Measurements from ENCODE around the gene MAGEA4. TPM values are rescaled to one million over a fixed set of nuclear protein-coding genes. Genes with fewer than 3 reads are reported as not detected.

The MAGEA4 gene
- total and polyA plus RNA-seq, 2 donors (not counting 1 experiment from before 2014, with no cell fraction given) = not detected

DNA sequence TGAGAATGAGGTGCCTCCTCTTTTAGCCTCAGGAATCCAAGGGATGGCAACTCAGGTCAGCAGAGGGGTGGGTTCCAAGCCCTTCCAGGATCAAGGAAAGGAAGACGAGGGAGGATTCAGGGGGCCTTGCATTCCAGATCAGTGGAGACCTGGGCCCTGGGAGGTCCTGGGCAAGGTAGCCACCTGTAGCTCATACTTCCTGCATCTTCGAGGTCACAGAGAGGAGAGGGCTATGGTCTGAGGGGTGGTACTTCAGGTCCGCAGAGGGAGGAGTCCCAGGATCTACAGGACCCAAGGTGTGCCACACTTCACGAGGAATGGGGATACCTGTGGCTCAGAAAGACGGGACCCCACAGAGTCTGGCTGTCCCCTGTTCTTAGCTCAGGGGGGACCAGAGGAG lies 9.2 kb downstream of the MAGEA4 start:
- H3K4me1 Mint-ChIP-seq = no peaks in the 10 kb centered on the region
- Histone ChIP-seq H4K20me1 (ENCODE audit: control insufficient read depth, insufficient read depth, low read length, poor library complexity, severe bottlenecking) (no peaks in the 10 kb centered on the region), H2AFZ (ENCODE audit: insufficient read depth, low read depth, low read length, poor library complexity, severe bottlenecking) (no peak overlapping the region), H3K27me3 (replicated peaks in 1 of 4; ENCODE audit: control extremely low read depth in 1 of 4, control insufficient read depth in 3 of 4, insufficient read depth in 4 of 4, low read length in 3 of 4) (no peaks in the 10 kb centered on the region), H3K9me3 (ENCODE audit: control extremely low read depth in 1 of 3, control insufficient read depth in 2 of 3, insufficient read depth in 1 of 3, low read length in 2 of 3) (no peaks in the 10 kb centered on the region), H3K9ac (ENCODE audit: low read length) (no peak overlapping the region), H3K4me2 (replicated peaks; ENCODE audit: low read depth, low read length, poor library complexity, severe bottlenecking) (no peak overlapping the region), H3K36me3 (replicated peaks in 1 of 2; ENCODE audit: control extremely low read depth in 1 of 2, control insufficient read depth in 1 of 2, extremely low read depth in 1 of 2, insufficient read depth in 2 of 2, low read length in 1 of 2) (no peaks in the 10 kb centered on the region), H3K4me3 (ENCODE audit: control extremely low read depth in 1 of 5, extremely low read depth in 1 of 5, insufficient read depth in 1 of 5, low read depth in 2 of 5, low read length in 4 of 5) (no peak overlapping the region), H3K79me2 (ENCODE audit: control insufficient read depth, insufficient read depth, low read length) (no peaks in the 10 kb centered on the region), H3K27ac (ENCODE audit: low read length in 2 of 2) (no peak overlapping the region), H3K4me1 (ENCODE audit: control insufficient read depth in 2 of 2, insufficient read depth in 2 of 2, low read length in 2 of 2) (no peaks in the 10 kb centered on the region)
- no peaks in the 10 kb centered on the region for H3K27me3 Mint-ChIP-seq
- ATAC-seq (ENCODE audit: low read depth) (no peak), DNase-seq (no peak)
- H3K9me3 Mint-ChIP-seq (ENCODE audit: insufficient read depth) = no peaks in the 10 kb centered on the region
- ChIA-PET CTCF (no interaction called here), POLR2A (no interaction called here)
- TF ChIP-seq, protein P1, sequence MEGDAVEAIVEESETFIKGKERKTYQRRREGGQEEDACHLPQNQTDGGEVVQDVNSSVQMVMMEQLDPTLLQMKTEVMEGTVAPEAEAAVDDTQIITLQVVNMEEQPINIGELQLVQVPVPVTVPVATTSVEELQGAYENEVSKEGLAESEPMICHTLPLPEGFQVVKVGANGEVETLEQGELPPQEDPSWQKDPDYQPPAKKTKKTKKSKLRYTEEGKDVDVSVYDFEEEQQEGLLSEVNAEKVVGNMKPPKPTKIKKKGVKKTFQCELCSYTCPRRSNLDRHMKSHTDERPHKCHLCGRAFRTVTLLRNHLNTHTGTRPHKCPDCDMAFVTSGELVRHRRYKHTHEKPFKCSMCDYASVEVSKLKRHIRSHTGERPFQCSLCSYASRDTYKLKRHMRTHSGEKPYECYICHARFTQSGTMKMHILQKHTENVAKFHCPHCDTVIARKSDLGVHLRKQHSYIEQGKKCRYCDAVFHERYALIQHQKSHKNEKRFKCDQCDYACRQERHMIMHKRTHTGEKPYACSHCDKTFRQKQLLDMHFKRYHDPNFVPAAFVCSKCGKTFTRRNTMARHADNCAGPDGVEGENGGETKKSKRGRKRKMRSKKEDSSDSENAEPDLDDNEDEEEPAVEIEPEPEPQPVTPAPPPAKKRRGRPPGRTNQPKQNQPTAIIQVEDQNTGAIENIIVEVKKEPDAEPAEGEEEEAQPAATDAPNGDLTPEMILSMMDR (IDR thresholded peaks at IDR 0.05) = no peak
- TF ChIP-seq EZH2 (IDR thresholded peaks at IDR 0.05; ENCODE audit: borderline replicate concordance, insufficient read depth, low read depth, low read length, poor library complexity, severe bottlenecking) = no peak
- WGBS (ENCODE audit: insufficient coverage) = 84% methylated on average over 5 of the region's 5 CpGs
- intact Hi-C loops (cut with micrococcal nuclease) = no loop called here
- H3K4me3 Mint-ChIP-seq = no peak overlapping the region
- H3K27ac Mint-ChIP-seq = no peak overlapping the region

DNA sequence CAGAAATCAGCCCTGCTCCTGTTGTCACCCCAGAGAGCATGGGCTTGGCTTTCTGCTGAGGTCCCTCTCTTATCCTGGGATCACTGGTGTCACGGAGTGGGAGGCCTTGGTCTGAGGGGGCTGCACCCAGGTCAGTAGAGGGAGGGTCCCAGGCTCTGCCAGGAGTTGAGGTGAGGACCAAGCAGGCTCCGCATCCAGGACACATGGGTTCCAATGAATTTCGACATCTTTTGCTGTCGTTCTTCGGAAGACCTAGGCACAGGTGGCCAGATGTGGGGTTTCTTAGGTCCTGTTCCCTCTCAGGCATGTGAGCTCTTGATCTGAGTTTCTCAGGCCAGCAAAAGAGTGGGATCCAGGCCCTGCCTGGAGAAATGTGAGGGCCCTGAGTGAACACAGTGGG lies 10.0 kb downstream of the MAGEA4 start:
- Histone ChIP-seq H4K20me1 (ENCODE audit: control insufficient read depth, insufficient read depth, low read length, poor library complexity, severe bottlenecking) (no peaks in the 10 kb centered on the region), H3K36me3 (replicated peaks in 1 of 2; ENCODE audit: control extremely low read depth in 1 of 2, control insufficient read depth in 1 of 2, extremely low read depth in 1 of 2, insufficient read depth in 2 of 2, low read length in 1 of 2) (no peaks in the 10 kb centered on the region), H2AFZ (ENCODE audit: insufficient read depth, low read depth, low read length, poor library complexity, severe bottlenecking) (no peak overlapping the region), H3K4me1 (ENCODE audit: control insufficient read depth in 2 of 2, insufficient read depth in 2 of 2, low read length in 2 of 2) (no peaks in the 10 kb centered on the region), H3K4me3 (ENCODE audit: control extremely low read depth in 1 of 5, extremely low read depth in 1 of 5, insufficient read depth in 1 of 5, low read depth in 2 of 5, low read length in 4 of 5) (no peak overlapping the region), H3K27ac (ENCODE audit: low read length in 2 of 2) (no peak overlapping the region), H3K9ac (ENCODE audit: low read length) (no peak overlapping the region), H3K27me3 (replicated peaks in 1 of 4; ENCODE audit: control extremely low read depth in 1 of 4, control insufficient read depth in 3 of 4, insufficient read depth in 4 of 4, low read length in 3 of 4) (no peaks in the 10 kb centered on the region), H3K4me2 (replicated peaks; ENCODE audit: low read depth, low read length, poor library complexity, severe bottlenecking) (no peak overlapping the region), H3K9me3 (ENCODE audit: control extremely low read depth in 1 of 3, control insufficient read depth in 2 of 3, insufficient read depth in 1 of 3, low read length in 2 of 3) (no peaks in the 10 kb centered on the region), H3K79me2 (ENCODE audit: control insufficient read depth, insufficient read depth, low read length) (no peaks in the 10 kb centered on the region)
- 98% methylated on average over 5 of the region's 5 CpGs for WGBS (ENCODE audit: insufficient coverage)
- ATAC-seq (ENCODE audit: low read depth) = no peak
- no peak for TF ChIP-seq EZH2 (IDR thresholded peaks at IDR 0.05; ENCODE audit: borderline replicate concordance, insufficient read depth, low read depth, low read length, poor library complexity, severe bottlenecking)
- TF ChIP-seq, protein P1 (IDR thresholded peaks at IDR 0.05) = no peak
- H3K9me3 Mint-ChIP-seq (ENCODE audit: insufficient read depth) = no peaks in the 10 kb centered on the region
- ChIA-PET CTCF (no interaction called here), POLR2A (no interaction called here)
- no peak overlapping the region for H3K4me3 Mint-ChIP-seq
- no peaks in the 10 kb centered on the region for H3K27me3 Mint-ChIP-seq
- H3K27ac Mint-ChIP-seq = no peak overlapping the region
- intact Hi-C loops (cut with micrococcal nuclease) = no loop called here
- H3K4me1 Mint-ChIP-seq = no peaks in the 10 kb centered on the region
- DNase-seq = no peak
